ENCODE results near the gene ANKRD11. TPM values are rescaled to one million over a fixed set of nuclear protein-coding genes. Genes with fewer than 3 reads are reported as not detected.

Gene ANKRD11
- total RNA-seq, 1 donor from 2014 or later: 63.8 TPM

DNA sequence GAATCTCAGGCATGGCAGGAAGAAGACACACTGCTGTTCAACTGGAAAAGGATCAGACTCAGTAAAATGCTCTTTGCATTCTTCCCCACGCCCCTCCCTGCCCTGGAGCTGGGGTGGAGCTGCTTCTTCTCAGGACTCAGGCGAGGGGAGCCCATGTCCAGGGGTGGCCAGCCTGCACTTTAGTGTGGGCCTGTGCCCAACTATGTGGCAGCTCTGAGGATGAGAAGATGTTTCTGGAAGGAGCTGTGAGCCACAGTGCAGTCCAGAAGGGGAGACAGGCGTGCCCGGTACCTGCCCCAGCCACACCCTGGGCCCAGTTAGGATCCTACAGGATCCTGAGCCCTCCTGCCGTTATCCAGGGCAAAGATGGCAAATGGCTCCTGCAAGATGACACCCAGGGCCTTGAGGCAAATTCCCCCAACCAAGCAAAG is 120.3 kb downstream of the ANKRD11 start:
- DNase-seq: no peak
- intact Hi-C loops (cut with micrococcal nuclease): no loop called here
- Histone ChIP-seq H3K27ac (replicated peaks) (no peak overlapping the region), H3K36me3 (no peaks in the 10 kb centered on the region), H3K9me3 (replicated peaks) (no peaks in the 10 kb centered on the region), H3K4me1 (peaks cover 92% of the 10 kb centered on the region), H3K27me3 (ENCODE audit: low read depth) (no peaks in the 10 kb centered on the region), H3K4me3 (no peak overlapping the region)
- TF ChIP-seq, protein P1, sequence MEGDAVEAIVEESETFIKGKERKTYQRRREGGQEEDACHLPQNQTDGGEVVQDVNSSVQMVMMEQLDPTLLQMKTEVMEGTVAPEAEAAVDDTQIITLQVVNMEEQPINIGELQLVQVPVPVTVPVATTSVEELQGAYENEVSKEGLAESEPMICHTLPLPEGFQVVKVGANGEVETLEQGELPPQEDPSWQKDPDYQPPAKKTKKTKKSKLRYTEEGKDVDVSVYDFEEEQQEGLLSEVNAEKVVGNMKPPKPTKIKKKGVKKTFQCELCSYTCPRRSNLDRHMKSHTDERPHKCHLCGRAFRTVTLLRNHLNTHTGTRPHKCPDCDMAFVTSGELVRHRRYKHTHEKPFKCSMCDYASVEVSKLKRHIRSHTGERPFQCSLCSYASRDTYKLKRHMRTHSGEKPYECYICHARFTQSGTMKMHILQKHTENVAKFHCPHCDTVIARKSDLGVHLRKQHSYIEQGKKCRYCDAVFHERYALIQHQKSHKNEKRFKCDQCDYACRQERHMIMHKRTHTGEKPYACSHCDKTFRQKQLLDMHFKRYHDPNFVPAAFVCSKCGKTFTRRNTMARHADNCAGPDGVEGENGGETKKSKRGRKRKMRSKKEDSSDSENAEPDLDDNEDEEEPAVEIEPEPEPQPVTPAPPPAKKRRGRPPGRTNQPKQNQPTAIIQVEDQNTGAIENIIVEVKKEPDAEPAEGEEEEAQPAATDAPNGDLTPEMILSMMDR (IDR thresholded peaks at IDR 0.05; ENCODE audit: borderline replicate concordance): no peak

DNA sequence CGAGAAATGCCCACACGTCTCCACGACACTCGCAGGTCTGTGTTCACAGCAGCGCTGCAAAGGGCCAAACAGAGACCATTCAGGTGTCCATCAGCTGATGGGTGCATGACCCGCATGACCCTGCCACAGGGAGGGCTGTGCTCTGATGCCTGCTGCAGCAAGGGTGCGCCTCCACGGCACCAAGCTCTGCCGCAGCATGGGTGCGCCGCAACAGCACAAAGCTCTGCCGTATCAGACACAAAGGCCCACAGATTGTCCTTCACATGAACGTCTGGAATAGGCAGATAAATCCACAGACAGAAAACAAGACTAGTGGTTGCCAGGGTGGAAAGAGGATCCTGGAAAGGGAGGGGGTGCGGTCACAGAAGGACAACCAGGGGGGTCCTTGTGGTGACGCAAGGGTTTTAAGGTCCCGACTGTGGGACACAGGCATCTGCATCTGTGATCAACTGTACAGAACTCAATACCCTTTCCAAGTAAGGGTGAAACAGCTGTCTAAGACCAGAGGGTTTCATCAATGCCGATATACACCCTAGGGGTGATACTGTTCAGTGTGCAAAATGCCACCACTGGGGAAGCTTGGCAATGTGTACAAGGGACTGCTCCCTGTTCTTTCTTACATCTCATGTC is 121.0 kb downstream of the ANKRD11 start:
- Histone ChIP-seq H3K36me3 (no peaks in the 10 kb centered on the region), H3K27ac (replicated peaks) (no peak overlapping the region), H3K27me3 (ENCODE audit: low read depth) (no peaks in the 10 kb centered on the region), H3K4me1 (peaks cover 92% of the 10 kb centered on the region), H3K4me3 (no peak overlapping the region), H3K9me3 (replicated peaks) (no peaks in the 10 kb centered on the region)
- intact Hi-C loops (cut with micrococcal nuclease): no loop called here
- no peak for DNase-seq
- TF ChIP-seq, protein P1 (IDR thresholded peaks at IDR 0.05; ENCODE audit: borderline replicate concordance): no peak

DNA sequence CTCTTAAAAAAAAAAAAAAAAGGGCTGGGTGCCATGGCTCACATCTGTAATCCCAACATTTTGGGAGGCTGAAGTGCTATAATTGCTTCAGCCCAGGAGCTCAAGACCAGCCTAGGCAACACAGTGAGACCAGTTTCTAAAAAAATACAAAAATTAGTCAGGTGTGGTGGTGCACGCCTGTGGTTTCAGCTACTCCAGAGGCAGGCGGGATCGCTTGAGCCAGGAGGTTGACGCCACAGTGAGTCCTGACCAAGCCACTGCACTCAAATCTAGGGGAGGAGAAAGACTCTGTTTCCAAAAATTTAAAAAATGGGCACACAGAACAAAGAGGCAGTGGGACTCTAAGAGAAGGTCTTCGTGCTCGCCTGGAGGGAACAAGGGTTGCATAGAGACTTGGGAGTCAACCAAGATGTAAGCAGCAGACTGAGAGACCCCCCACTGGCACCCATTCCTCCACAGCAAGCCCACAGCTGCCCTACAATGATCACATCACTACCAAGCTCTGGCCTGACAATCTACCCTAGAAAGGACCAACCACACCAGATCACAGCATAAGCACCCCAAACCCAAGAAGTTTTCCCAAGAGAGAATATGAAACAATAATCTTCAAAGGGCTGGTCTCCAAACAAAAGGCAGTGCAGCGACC is 121.6 kb downstream of the ANKRD11 start:
- H3K27ac ChIP-seq (replicated peaks): no peak overlapping the region
- H3K9me3 ChIP-seq (replicated peaks): no peaks in the 10 kb centered on the region
- no peaks in the 10 kb centered on the region for H3K36me3 ChIP-seq
- DNase-seq: no peak
- H3K4me1 ChIP-seq: peaks cover 92% of the 10 kb centered on the region
- intact Hi-C loops (cut with micrococcal nuclease): no loop called here
- no peak overlapping the region for H3K4me3 ChIP-seq
- TF ChIP-seq, protein P1 (IDR thresholded peaks at IDR 0.05; ENCODE audit: borderline replicate concordance): no peak
- H3K27me3 ChIP-seq (ENCODE audit: low read depth): no peaks in the 10 kb centered on the region

GRCh38 chr16:89367538-89367915 is 122.8 kb downstream of the ANKRD11 start:
- TF ChIP-seq, protein P1 (IDR thresholded peaks at IDR 0.05; ENCODE audit: borderline replicate concordance): no peak
- Histone ChIP-seq H3K27ac (replicated peaks) (no peak overlapping the region), H3K36me3 (no peaks in the 10 kb centered on the region), H3K4me1 (peaks cover 90% of the 10 kb centered on the region), H3K4me3 (no peak overlapping the region), H3K9me3 (replicated peaks) (no peaks in the 10 kb centered on the region), H3K27me3 (ENCODE audit: low read depth) (no peaks in the 10 kb centered on the region)
- intact Hi-C loops (cut with micrococcal nuclease): no loop called here
- no peak for DNase-seq

GRCh38 chr16:89366561-89367537 is 123.5 kb downstream of the ANKRD11 start:
- intact Hi-C loops (cut with micrococcal nuclease): no loop called here
- TF ChIP-seq, protein P1 (IDR thresholded peaks at IDR 0.05; ENCODE audit: borderline replicate concordance): no peak
- DNase-seq: no peak

More at GRCh38 chr16:89366561-89367537, 123.5 kb downstream of the ANKRD11 start:
- Histone ChIP-seq H3K4me3 (no peak overlapping the region), H3K4me1 (peaks cover 90% of the 10 kb centered on the region), H3K36me3 (no peaks in the 10 kb centered on the region), H3K27me3 (ENCODE audit: low read depth) (no peaks in the 10 kb centered on the region), H3K9me3 (replicated peaks) (no peaks in the 10 kb centered on the region), H3K27ac (replicated peaks) (no peak overlapping the region)
